Stimulated activated CD8-positive, alpha-beta memory T cell treated with anti-CD3 and anti-CD28 coated beads, Interleukin-7, amount 100 ng/mL, for 48 hours (primary cell): ENCODE results near the gene TXNRD1.
"Not testable (repeated sequence)": the region's sequence is repeated elsewhere in the genome, so short reads cannot be mapped to it uniquely, and the experiment has no call there.

Experiments used
- DNase-seq, 2 donors: peaks; one replicate each; pipeline ENCODE4 v3.0.0-alpha.2; 2020; ENCODE audit warnings: low read depth in 1 of 2; ENCODE audit errors: extremely low read depth in 1 of 2

Gene TXNRD1

GRCh38 chr12:104279164-104279563 lies 63.6 kb downstream of the TXNRD1 start:
- DNase-seq: no peak

- no peak for DNase-seq
Observed at GRCh38 chr12:104280111-104280510, 64.5 kb downstream of the TXNRD1 start.

- no peak for DNase-seq
Observed at GRCh38 chr12:104280717-104281458, 65.3 kb downstream of the TXNRD1 start.

- no peak for DNase-seq
Observed at GRCh38 chr12:104281636-104282035, 66.1 kb downstream of the TXNRD1 start.

- no peak for DNase-seq
Observed at GRCh38 chr12:104282109-104282508, 66.5 kb downstream of the TXNRD1 start.

- no peak for DNase-seq
Observed at GRCh38 chr12:104285740-104286515, 70.3 kb downstream of the TXNRD1 start.

- DNase-seq: peak; percentile 77 to 88
Observed at GRCh38 chr12:104286516-104287482, 71.2 kb downstream of the TXNRD1 start.

- peak; percentile 77 for DNase-seq
Observed at GRCh38 chr12:104288635-104289274, 73.2 kb downstream of the TXNRD1 start.

GRCh38 chr12:104290320-104290719 lies 74.7 kb downstream of the TXNRD1 start:
- DNase-seq: no peak

- no peak for DNase-seq
Observed at GRCh38 chr12:104290855-104291254, 75.3 kb downstream of the TXNRD1 start.

- no peak for DNase-seq
Observed at GRCh38 chr12:104291867-104292524, 76.4 kb downstream of the TXNRD1 start.

- no peak for DNase-seq
Observed at GRCh38 chr12:104292872-104293794, 77.6 kb downstream of the TXNRD1 start.

- not testable (repeated sequence) for DNase-seq
Observed at GRCh38 chr12:104294158-104294859, 78.7 kb downstream of the TXNRD1 start.

- DNase-seq: no peak
Observed at GRCh38 chr12:104294927-104295668, 79.5 kb downstream of the TXNRD1 start.

GRCh38 chr12:104295954-104296353 lies 80.4 kb downstream of the TXNRD1 start:
- DNase-seq: no peak

- DNase-seq: no peak
Observed at GRCh38 chr12:104296718-104297117, 81.1 kb downstream of the TXNRD1 start.

- DNase-seq: no peak
Observed at GRCh38 chr12:104297477-104298113, 82.0 kb downstream of the TXNRD1 start.
